ENCODE results near the gene GOLM1.
"Not testable (repeated sequence)": the region's sequence is repeated elsewhere in the genome, so short reads cannot be mapped to it uniquely, and the experiment has no call there.

GOLM1 gene

GRCh38 chr9:86079865-86080469 lies 19.4 kb downstream of the GOLM1 start:
- DNase-seq: no peak

GRCh38 chr9:86079421-86079831 lies 19.9 kb downstream of the GOLM1 start:
- DNase-seq: no peak

GRCh38 chr9:86078731-86079130 lies 20.6 kb downstream of the GOLM1 start:
- DNase-seq: no peak

GRCh38 chr9:86077276-86077675 lies 22.1 kb downstream of the GOLM1 start:
- DNase-seq: no peak

- no peak for DNase-seq
These were observed 23.9 kb downstream of the GOLM1 start for GRCh38 chr9:86075132-86076109.

GRCh38 chr9:86073839-86074238 lies 25.5 kb downstream of the GOLM1 start:
- DNase-seq: no peak

- DNase-seq: no peak
These were observed 26.9 kb downstream of the GOLM1 start for GRCh38 chr9:86072394-86072877.

GRCh38 chr9:86069206-86069869 lies 30.0 kb downstream of the GOLM1 start:
- DNase-seq: no peak

GRCh38 chr9:86064220-86064619 lies 35.1 kb downstream of the GOLM1 start:
- no peak for DNase-seq

GRCh38 chr9:86062845-86063693 lies 36.3 kb downstream of the GOLM1 start:
- no peak for DNase-seq

- no peak for DNase-seq
These were observed 37.2 kb downstream of the GOLM1 start for GRCh38 chr9:86061972-86062739.

- no peak for DNase-seq
These were observed 41.9 kb downstream of the GOLM1 start for GRCh38 chr9:86057491-86057890.

GRCh38 chr9:86054695-86055094 lies 44.7 kb downstream of the GOLM1 start:
- DNase-seq: no peak

GRCh38 chr9:86052556-86053468 lies 46.5 kb downstream of the GOLM1 start:
- DNase-seq: no peak

GRCh38 chr9:86048018-86048742 lies 51.2 kb downstream of the GOLM1 start:
- DNase-seq: not testable (repeated sequence)

- DNase-seq: no peak
These were observed 52.0 kb downstream of the GOLM1 start for GRCh38 chr9:86047361-86047760.

GRCh38 chr9:86046930-86047341 lies 52.4 kb downstream of the GOLM1 start:
- no peak for DNase-seq

- DNase-seq: no peak
These were observed 53.2 kb downstream of the GOLM1 start for GRCh38 chr9:86046071-86046636.

GRCh38 chr9:86045654-86046053 lies 53.7 kb downstream of the GOLM1 start:
- no peak for DNase-seq
